HCT116 (cell line): ENCODE measurements around the gene CFAP61.

Experiments used
- EGR1 ChIP-seq: IDR thresholded peaks from 2 replicates; pipeline ENCODE4 v1.6.1; 2012; ENCODE audit warnings: low read depth
- EZH2 ChIP-seq: fragments of 200-600 bp; sonication (generic); IDR thresholded peaks from 2 replicates; pipeline ENCODE4 v1.6.1; 2017; ENCODE audit warnings: antibody characterized with exemption, mixed run types
- EZH2phosphoT487 ChIP-seq: fragments of 200-600 bp; IDR thresholded peaks from 2 replicates; pipeline ENCODE4 v1.6.1; 2018; ENCODE audit warnings: antibody characterized with exemption, borderline replicate concordance
- JUND ChIP-seq: IDR thresholded peaks from 2 replicates; pipeline ENCODE4 v1.6.1; 2012
- POLR2A ChIP-seq: IDR thresholded peaks from 2 replicates; pipeline ENCODE4 v1.7.0; 2011; ENCODE audit warnings: borderline replicate concordance; ENCODE audit not compliant: insufficient read depth, insufficient read length; ENCODE audit errors: extremely low read depth
- POLR2AphosphoS5 ChIP-seq: IDR thresholded peaks from 2 replicates; pipeline ENCODE4 v1.6.1; 2011; ENCODE audit warnings: mild to moderate bottlenecking, low read depth, low read length, moderate library complexity
- SP1 ChIP-seq: IDR thresholded peaks from 2 replicates; pipeline ENCODE4 v1.6.1; 2012; ENCODE audit warnings: low read depth
- TCF7L2 ChIP-seq: IDR thresholded peaks from 2 replicates; pipeline ENCODE4 v1.7.0; 2011; ENCODE audit warnings: borderline replicate concordance, inconsistent platforms; ENCODE audit not compliant: insufficient read depth, insufficient read length; ENCODE audit errors: extremely low read depth
- YY1 ChIP-seq: IDR thresholded peaks from 2 replicates; pipeline ENCODE4 v1.6.1; 2011; ENCODE audit warnings: low read length, low read depth, moderate library complexity, mild to moderate bottlenecking; ENCODE audit not compliant: insufficient replicate concordance; ENCODE audit errors: extremely low read depth
- ZFX ChIP-seq: fragments of 450-650 bp; IDR thresholded peaks from 2 replicates; pipeline ENCODE4 v1.6.1; 2017
- TF ChIP-seq, protein P1 (sequence below), 3 experiments: fragments of 200-600 bp in 1 of 3; sonication (generic) in 1 of 3; IDR thresholded peaks in 2 of 3; conservative IDR thresholded peaks in 1 of 3; 2 replicates each; pipeline ENCODE4 v1.5.1; 2012 to 2017; ENCODE audit warnings: low read depth in 2 of 3, low read length in 2 of 3, antibody characterized with exemption in 1 of 3, borderline replicate concordance in 1 of 3, control low read depth in 1 of 3, mild to moderate bottlenecking in 1 of 3, mixed read lengths in 1 of 3, mixed run types in 1 of 3, moderate library complexity in 1 of 3; ENCODE audit not compliant: insufficient read depth in 1 of 3
- TF ChIP-seq, protein P2 (sequence below): IDR thresholded peaks from 2 replicates; pipeline ENCODE4 v1.6.1; 2012
- TF ChIP-seq, protein P3 (sequence below): IDR thresholded peaks from 2 replicates; pipeline ENCODE4 v1.6.1; 2011; ENCODE audit warnings: mild to moderate bottlenecking, low read length, moderate library complexity; ENCODE audit not compliant: insufficient replicate concordance; ENCODE audit errors: extremely low read depth

DNA sequence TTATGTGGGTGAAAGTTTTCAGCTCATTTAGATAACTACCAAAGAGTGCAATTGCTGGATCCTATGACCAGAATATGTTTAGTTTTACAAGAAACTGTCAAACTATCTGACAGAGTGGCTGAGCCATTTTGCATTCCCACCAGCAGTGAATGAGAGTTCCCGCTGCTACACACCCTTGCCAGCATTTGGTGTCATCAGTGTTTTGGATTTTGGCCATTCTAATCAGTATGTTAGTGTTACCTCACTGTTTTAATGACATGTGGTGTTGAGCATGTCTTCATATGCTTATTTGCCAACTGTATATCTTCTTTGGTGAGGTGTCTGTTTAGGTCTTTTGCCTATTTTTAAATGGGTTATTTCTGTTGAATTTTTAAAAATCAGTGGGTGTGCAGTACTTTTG is 120.9 kb downstream of the CFAP61 start:
- TF ChIP-seq, protein P1, sequence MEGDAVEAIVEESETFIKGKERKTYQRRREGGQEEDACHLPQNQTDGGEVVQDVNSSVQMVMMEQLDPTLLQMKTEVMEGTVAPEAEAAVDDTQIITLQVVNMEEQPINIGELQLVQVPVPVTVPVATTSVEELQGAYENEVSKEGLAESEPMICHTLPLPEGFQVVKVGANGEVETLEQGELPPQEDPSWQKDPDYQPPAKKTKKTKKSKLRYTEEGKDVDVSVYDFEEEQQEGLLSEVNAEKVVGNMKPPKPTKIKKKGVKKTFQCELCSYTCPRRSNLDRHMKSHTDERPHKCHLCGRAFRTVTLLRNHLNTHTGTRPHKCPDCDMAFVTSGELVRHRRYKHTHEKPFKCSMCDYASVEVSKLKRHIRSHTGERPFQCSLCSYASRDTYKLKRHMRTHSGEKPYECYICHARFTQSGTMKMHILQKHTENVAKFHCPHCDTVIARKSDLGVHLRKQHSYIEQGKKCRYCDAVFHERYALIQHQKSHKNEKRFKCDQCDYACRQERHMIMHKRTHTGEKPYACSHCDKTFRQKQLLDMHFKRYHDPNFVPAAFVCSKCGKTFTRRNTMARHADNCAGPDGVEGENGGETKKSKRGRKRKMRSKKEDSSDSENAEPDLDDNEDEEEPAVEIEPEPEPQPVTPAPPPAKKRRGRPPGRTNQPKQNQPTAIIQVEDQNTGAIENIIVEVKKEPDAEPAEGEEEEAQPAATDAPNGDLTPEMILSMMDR (IDR thresholded peaks at IDR 0.05 in 2 of 3, conservative IDR thresholded peaks at IDR 0.05 in 1 of 3; ENCODE audit: borderline replicate concordance in 1 of 3, insufficient read depth in 1 of 3, low read depth in 2 of 3, low read length in 2 of 3) = no peak
- TF ChIP-seq POLR2A (no peak), EZH2 (no peak), ZFX (no peak), YY1 (no peak), POLR2AphosphoS5 (no peak), JUND (no peak), SP1 (no peak), EGR1 (no peak), EZH2phosphoT487 (no peak), TCF7L2 (no peak)
- TF ChIP-seq, protein P2, sequence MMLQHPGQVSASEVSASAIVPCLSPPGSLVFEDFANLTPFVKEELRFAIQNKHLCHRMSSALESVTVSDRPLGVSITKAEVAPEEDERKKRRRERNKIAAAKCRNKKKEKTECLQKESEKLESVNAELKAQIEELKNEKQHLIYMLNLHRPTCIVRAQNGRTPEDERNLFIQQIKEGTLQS = no peak
- TF ChIP-seq, protein P3, sequence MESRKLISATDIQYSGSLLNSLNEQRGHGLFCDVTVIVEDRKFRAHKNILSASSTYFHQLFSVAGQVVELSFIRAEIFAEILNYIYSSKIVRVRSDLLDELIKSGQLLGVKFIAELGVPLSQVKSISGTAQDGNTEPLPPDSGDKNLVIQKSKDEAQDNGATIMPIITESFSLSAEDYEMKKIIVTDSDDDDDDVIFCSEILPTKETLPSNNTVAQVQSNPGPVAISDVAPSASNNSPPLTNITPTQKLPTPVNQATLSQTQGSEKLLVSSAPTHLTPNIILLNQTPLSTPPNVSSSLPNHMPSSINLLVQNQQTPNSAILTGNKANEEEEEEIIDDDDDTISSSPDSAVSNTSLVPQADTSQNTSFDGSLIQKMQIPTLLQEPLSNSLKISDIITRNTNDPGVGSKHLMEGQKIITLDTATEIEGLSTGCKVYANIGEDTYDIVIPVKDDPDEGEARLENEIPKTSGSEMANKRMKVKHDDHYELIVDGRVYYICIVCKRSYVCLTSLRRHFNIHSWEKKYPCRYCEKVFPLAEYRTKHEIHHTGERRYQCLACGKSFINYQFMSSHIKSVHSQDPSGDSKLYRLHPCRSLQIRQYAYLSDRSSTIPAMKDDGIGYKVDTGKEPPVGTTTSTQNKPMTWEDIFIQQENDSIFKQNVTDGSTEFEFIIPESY = no peak
